NOMO-1 treated with dmso at 0.1 percent for 144 hours (cell line): Measurements from ENCODE around the gene COL1A2.

ENCODE experiments used
- DNase-seq: peaks from one replicate; lab custom pipeline; 2025; ENCODE audit not compliant: unreplicated experiment; lab: John Stamatoyannopoulos, UW

COL1A2 gene

GRCh38 chr7:94409200-94409948 lies 14.7 kb downstream of the COL1A2 start:
- no peak for DNase-seq

DNA sequence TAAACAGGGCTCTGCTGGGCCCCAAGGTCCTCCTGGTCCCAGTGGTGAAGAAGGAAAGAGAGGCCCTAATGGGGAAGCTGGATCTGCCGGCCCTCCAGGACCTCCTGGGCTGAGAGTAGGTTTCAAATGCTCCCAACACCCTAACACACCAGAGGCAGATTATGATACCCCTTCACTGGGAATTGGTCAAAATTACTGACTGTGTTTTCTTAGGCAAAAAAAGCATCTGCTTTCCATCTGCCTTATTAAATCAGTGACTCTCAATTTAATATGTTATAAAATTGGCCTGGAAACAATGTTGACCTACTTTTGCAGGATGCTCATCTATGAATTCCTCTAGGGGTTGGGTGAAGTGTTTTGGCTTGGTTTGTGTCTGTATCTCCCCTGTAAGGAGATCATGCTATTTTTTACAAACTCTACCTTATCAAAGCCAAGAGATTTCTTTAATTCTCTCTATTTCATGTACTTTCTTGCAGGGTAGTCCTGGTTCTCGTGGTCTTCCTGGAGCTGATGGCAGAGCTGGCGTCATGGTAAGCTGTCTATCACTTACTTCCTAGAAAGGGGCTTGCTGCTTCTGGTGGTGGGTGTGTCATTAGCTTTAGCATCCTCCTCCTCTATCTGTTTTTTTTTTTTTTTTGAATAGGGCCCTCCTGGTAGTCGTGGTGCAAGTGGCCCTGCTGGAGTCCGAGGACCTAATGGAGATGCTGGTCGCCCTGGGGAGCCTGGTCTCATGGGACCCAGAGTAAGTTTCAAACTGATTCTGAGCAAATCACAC lies 15.9 kb downstream of the COL1A2 start:
- no peak for DNase-seq

DNA sequence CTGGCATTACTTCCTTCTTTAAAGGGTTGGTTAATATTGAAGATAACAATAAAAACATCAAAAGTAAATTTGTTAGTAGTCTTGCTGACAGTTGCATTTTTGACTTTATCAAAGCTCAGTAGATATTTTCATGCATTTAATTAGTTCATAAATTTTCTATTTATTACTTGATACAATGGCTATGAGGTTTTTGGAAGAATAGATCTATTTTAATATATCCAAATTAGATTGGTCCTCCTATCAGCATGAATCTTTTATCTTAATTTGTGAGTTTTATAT lies 16.4 kb downstream of the COL1A2 start:
- DNase-seq: no peak

GRCh38 chr7:94412762-94413322 lies 18.1 kb downstream of the COL1A2 start:
- DNase-seq: no peak

- no peak for DNase-seq
Measured at GRCh38 chr7:94414481-94414880, 19.8 kb downstream of the COL1A2 start.

GRCh38 chr7:94414980-94415379 lies 20.3 kb downstream of the COL1A2 start:
- DNase-seq: no peak

GRCh38 chr7:94417306-94417705 lies 22.6 kb downstream of the COL1A2 start:
- no peak for DNase-seq

- no peak for DNase-seq
Measured at GRCh38 chr7:94417901-94418300, 23.2 kb downstream of the COL1A2 start.

DNA sequence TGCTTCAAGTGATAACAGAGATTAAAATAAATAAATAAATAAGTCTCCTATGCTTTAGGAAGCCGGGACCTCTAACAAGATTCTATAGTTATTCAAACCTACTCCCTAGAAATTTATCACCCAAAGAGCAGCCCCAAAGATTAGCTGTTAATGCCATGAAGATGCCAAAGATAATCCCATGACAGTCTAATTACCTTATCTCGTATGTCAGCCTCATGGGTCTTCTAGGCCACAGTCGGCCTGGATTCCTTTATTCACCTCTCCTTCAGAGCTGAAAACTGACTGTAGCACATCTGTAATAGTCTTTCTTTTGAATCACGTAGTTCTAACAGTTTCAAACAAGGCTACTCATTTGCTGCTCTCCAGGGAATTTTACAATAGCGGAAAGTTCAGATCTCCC lies 24.2 kb downstream of the COL1A2 start:
- DNase-seq: no peak

- DNase-seq: no peak
Measured at GRCh38 chr7:94420328-94420727, 25.6 kb downstream of the COL1A2 start.

DNA sequence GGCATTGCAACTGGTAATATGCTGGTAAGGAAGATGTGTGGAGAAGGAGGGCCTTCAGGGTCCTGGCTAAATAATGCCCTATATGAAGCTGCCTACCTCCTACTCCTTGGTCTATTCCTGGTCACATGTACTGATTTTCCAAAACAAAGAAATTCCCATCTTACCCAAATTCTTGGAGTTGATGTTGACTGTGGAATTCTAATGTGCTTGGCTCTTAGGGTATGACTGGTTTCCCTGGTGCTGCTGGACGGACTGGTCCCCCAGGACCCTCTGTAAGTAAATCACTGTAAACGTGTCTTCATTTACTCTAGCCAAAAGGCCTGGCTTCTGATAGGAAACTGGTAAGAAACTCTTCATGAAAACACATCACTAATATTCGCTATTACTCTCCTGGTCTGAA lies 27.0 kb downstream of the COL1A2 start:
- no peak for DNase-seq

DNA sequence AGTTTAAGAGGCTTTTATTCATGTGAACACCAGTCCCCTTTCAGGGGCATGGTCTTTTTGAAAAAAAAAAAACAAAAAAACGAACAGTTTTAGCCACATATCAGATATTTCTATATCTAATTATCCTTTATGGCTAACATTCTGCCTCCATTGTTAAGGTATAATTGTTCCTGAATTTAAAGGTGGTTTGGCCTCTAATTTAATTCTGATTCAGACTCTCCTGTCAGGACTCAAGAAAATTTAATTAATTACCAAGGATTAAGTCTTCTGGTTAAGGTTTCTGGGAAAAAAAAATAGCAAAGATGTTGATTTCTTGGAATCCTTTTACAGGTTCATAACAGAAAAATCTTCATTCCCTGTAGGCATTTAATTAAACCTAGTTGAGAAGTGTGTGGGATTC lies 27.4 kb downstream of the COL1A2 start:
- no peak for DNase-seq

DNA sequence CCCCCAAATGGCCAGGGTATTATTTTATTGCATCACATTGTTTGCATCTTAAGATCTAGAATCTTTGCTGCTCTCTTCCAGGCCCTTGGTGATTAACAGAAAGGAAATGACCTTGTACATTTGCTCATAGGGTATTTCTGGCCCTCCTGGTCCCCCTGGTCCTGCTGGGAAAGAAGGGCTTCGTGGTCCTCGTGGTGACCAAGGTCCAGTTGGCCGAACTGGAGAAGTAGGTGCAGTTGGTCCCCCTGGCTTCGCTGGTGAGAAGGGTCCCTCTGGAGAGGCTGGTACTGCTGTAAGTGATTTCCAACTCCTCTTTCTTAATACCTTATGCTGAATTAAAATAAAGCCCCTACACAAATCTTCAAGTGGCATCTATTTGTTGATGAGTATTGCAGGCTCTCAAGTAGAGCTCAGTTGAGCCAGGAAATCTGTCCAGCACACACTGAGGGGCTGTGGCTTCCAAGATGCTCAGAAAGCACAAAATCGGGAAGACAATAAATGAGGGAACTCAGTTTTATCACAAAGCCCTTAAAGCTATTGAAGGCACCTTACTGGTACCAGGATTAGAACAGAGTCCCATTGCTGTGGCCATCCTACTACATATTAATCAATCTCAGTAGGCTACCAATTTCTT lies 28.2 kb downstream of the COL1A2 start:
- DNase-seq: no peak

GRCh38 chr7:94423863-94424735 lies 29.4 kb downstream of the COL1A2 start:
- no peak for DNase-seq

GRCh38 chr7:94425546-94425945 lies 30.9 kb downstream of the COL1A2 start:
- DNase-seq: no peak

- DNase-seq: no peak
Measured at GRCh38 chr7:94426980-94427875, 32.5 kb downstream of the COL1A2 start.

- no peak for DNase-seq
Measured at GRCh38 chr7:94429153-94429552, 34.5 kb downstream of the COL1A2 start.

DNA sequence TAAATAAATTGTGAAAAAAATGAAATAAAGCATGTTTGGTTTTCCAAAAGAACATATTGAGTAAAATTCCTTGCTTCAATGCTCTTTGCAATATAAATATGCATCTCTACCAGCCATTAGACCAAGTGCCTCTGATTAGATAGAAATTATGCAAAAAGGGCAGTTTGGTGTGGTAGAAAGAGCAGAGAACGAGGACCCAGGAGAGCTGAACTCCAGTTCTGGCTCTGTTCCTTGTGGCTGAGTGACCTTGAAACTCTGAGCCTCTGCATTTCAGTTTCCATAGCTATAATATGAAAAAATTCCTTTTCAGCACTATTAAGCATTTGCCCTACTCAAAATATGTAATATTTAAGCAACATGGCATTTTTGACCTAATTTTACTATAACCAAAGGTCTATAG lies 36.5 kb downstream of the COL1A2 start:
- DNase-seq: no peak

GRCh38 chr7:94431619-94432280 lies 37.1 kb downstream of the COL1A2 start:
- DNase-seq: no peak

GRCh38 chr7:94432281-94432670 lies 37.6 kb downstream of the COL1A2 start:
- no peak for DNase-seq
